ENCODE results near the gene DYNC1I2.

The DYNC1I2 gene

DNA sequence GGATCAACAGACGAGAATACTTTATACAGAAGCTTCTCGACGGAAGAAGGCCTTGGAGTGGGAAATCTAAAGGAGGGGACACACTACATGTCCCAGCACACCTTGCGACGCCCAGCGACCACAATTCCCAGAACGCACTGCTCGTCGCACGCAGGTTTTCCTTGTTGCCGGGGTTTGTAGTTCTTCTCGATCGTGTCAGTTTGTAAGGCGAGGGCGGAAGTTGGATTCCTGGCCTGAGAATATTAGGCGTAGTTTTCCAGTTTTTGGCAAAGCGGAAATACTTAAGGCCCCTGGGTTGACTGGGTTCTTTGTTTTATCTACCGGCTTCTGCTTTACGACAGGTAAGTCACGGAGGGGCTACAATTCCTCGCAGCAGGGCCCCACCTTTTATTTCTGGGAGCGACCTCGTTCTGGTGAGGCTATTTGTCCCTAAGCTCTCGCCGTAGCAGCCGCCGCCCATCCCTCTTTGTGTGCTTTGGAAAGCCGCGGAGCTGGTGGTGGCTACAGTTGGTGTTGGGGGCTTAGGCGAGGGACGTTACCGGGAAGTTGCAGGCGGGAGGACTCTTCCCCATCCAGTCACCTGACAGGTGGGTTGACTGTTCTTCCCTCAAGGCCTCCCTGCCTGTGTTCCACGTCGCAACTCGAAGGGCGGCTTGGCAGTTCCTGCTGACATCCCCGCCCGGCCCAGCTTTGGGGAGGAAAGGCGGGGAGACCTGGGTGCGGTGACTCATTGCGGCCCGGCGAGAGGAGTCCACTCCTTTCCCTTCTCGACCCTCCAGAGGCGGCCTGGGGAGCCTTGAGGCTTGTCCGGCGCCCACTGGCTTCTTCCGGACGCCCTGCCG lies at the start of gene DYNC1I2:
DYNC1I2 (plus strand) TSS at position 183 of the 842 bp plus-strand sequence. CDS start 2,687 bp downstream, outside the sequence.
- peak; percentile 79 for DNase-seq

DNA sequence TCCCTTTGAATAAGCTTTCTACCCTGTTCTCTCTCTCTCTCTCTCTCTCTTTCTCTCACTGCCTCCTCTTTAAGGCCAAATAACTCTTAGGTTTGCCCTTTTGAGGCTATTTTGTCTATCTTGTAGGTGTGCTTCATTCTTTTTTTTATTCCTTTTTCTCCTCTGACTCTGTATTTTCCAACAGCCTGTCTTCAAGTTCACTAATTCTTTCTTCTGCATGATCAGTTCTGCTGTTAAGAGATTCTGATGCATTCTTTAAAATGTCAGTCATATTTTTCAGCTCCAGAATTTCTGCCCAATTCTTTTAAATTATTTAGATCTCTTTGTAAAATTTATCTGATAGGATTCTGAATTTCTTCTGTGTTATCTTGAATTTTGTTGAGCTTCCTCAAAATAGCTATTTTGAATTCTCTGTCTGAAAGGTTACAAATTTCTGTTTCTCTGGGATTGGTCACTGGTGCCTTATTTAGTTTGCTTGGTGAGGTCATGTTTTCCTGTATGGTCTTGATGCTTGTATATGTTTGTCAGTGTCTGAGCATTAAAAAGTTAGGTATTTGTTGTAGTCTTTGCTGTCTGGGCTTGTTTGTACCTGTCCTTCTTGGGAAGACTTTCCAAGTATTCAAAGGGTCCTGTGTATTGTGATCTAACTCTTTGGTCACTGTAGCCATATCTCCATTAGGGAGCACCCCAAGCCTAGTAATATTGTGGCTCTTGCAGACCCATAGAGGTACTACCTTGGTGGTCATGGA lies 35.4 kb upstream of the DYNC1I2 start:
- DNase-seq, result no peak

DNA sequence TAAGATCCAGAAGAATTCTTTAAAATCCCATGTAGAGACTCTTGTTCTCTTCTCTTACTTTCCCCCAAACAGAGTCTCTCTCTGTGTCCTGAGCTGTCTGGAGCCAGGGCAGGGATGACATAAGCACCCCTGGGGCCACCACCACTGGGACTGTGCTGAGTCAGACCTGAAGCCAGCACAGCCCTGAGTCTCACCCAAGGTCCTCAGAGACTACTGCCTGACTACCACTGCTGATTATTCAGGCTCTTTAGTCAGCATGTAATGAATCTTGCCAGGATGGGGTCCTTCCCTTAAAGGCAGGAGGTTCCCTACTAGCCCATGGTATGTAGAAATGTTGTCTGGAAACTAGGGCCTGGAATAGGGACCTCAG lies 34.9 kb upstream of the DYNC1I2 start:
- DNase-seq, result peak; percentile 16

GRCh38 chr2:171655586-171655985 lies 31.7 kb upstream of the DYNC1I2 start:
- DNase-seq, result no peak

- DNase-seq, result no peak
Observed at GRCh38 chr2:171667041-171667440, 20.2 kb upstream of the DYNC1I2 start.

DNA sequence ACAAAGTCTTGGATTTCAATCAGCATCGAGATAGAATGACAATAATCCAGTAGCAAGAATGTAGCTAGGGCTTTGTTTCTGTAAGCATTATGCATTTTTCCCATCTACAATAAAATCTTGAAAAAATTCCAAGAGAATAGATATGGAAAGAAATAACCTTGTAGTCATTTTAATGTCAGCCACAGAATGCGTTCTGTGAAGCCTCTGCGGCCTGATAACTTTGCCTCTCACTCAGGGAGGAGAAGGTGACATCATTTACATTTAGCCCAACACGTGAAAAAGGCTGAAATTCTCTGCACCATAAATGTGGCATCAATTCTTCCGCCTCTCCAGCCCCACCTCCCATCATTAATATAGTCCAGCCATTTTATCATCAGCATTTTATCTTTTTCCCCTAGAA lies 19.1 kb upstream of the DYNC1I2 start:
- DNase-seq, result no peak

- no peak for DNase-seq
Observed at GRCh38 chr2:171669121-171669520, 18.1 kb upstream of the DYNC1I2 start.

DNA sequence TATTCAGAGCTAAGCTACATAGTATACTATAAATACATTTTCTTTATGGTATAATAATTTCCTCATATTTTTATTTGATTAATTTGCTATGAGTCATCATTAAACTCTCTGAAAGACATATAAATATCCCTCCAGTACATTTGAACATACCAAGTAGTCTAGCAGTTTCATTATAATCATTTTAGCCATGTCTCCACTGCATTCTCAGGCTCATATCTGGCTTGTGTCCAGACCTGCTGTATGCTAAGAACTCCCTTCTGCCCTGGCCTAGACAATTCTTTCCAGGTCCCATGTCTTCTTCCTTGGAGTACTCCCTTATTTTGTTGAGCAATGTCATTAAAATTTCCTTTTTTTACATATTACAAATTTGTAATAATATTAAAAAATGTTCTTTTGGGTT lies 16.6 kb upstream of the DYNC1I2 start:
- DNase-seq, result no peak

DNA sequence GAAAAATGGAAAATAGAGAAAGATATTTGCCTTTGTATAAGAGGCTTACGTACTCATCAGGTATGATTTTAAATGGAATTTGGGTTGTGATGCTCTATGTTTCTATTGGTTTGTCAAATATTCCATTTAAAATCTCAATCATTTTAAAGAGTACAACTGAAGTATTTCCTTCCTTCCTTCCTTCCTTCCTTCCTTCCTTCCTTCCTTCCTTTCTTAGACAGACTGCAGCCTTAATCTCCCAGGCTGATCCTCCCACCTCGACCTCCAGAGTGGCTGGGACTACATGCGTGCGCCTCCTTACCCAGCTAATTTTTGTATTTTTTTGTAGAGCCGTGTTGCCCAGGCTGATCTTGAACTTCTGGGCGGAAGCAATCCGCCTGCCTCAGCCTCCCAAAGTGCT lies 15.4 kb upstream of the DYNC1I2 start:
- DNase-seq, result no peak

DNA sequence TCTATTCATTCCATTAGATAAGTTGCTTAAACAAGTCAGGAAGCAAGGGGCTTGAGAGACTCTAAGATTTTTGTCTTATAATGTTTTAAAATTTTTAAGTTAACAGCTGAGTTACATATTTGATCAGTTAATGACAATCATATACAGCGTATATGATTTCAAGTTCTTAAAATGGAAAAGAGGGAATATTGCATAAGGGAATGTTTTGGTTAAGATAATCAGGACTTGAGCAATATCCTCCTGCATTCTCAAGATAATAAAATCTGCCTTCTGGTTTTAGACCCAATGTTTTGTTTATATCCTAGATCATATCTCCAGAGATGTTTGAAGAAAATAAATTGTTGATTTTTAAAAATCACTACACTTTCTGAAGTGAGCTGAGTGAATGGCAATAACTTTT lies 13.4 kb upstream of the DYNC1I2 start:
- DNase-seq, result no peak

GRCh38 chr2:171675810-171676345 lies 11.4 kb upstream of the DYNC1I2 start:
- no peak for DNase-seq

- DNase-seq, result no peak
Observed at GRCh38 chr2:171678619-171679018, 8.7 kb upstream of the DYNC1I2 start.

- no peak for DNase-seq
Observed at GRCh38 chr2:171688129-171688465, 828 bp downstream of the DYNC1I2 start.

- no peak for DNase-seq
Observed at GRCh38 chr2:171692331-171692730, 5.1 kb downstream of the DYNC1I2 start.

DNA sequence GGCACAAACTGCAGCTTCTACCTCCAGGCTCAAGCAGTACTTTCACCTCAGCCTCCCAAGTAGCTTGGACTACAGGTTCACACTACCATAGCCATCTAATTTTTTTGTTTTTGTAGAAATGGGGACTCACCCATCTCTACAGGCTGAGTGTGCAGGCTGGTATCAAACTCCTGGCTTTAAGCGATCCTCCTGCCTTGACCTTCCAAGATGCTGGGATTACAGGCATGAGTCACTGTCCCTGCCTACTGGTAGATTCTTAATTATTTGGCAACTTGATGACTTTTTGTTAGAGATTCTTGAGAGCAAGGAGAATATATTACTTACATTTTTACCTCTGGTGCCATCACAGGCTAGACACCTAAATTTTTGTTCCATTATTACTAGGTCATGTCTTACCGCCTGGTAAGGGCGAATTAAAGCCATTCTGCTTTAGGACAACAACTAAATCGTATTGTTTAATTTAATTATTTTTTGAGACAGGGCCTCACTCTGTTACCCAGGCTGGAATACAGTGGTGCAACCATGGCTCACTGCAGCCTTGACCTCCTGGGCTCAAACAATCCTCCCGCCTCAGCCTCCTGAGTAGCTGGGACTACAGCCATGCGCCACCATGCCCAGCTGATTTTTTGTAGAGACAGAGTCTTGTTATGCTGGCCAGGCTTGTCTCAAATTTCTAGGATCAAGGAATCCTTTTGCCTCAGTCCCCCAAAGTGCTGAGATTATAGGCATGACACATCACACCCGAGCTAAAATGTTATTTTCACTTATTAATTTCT lies 15.7 kb downstream of the DYNC1I2 start:
- no peak for DNase-seq

DNA sequence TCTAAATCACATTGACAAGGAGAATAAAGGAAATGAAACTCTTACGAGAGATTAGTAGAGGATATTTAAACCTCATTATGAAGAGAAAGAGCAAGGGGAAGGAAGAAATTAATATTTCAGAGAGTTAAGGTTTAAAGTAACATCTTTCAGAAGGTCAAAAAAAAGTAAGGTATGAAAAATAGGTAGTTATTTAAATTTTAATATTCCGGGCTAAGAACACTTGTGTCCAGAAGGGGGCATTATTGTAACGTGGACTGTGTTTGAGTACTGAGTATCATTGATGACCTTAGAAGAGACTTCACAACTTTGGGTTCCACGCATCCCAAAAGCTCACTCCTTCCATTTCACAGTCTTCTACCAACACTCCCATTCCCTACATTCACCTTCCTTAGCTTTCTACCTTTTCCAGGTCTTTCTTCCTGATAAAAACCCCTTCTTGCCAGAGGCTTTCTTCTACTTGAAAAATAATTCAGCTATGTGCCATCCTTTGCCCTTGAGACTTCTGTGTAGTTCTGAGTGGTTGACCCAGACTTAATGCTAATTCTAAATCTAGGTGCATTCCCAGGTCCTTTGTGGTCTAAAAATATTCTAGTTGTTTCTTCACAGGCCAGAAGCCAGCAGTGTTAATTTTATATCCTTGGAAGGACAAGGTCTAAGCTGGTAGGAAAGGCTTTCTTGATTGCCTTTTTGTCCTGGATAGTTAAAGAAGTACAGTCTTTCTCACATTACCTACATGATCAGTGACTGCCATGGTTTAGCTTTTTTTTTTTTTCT lies 16.5 kb downstream of the DYNC1I2 start:
- no peak for DNase-seq

- DNase-seq, result no peak
Observed at GRCh38 chr2:171706152-171706803, 19.0 kb downstream of the DYNC1I2 start.

- no peak for DNase-seq
Observed at GRCh38 chr2:171707752-171708151, 20.5 kb downstream of the DYNC1I2 start.

- no peak for DNase-seq
Observed at GRCh38 chr2:171709011-171709685, 21.9 kb downstream of the DYNC1I2 start.

- no peak for DNase-seq
Observed at GRCh38 chr2:171711351-171711750, 24.1 kb downstream of the DYNC1I2 start.

- no peak for DNase-seq
Observed at GRCh38 chr2:171712051-171712450, 24.8 kb downstream of the DYNC1I2 start.
